HepG2 (cell line): ENCODE data around the gene COL18A1. TPM values are rescaled to one million over a fixed set of nuclear protein-coding genes. Genes with fewer than 3 reads are reported as not detected.
A peak's percentile ranks its signal among the peaks of the same experiment; 100 is the strongest.

Experiments used
- ERF ChIP-seq: IDR thresholded peaks from 2 replicates; pipeline ENCODE4 v1.6.1; 2018; ENCODE audit warnings: missing biosample characterization, missing genetic modification reagents
- ETV5 ChIP-seq: IDR thresholded peaks from 2 replicates; pipeline ENCODE4 v1.6.1; 2018; ENCODE audit warnings: missing biosample characterization, missing genetic modification reagents, inconsistent platforms, borderline replicate concordance
- HNF4G ChIP-seq, 2 experiments: sonication (generic) in 1 of 2; formaldehyde crosslinking in 1 of 2; IDR thresholded peaks; 2 replicates each; pipeline versions ENCODE4 v1.4.0 to v1.6.1; 2011 to 2020; ENCODE audit warnings: borderline replicate concordance in 2 of 2, low read depth in 2 of 2, mild to moderate bottlenecking in 2 of 2, low read length in 1 of 2, missing genetic modification reagents in 1 of 2, moderate library complexity in 1 of 2
- MIER3 ChIP-seq: IDR thresholded peaks from 2 replicates; pipeline ENCODE4 v1.6.1; 2016; ENCODE audit warnings: missing compliant biosample characterization, borderline replicate concordance
- MXD4 ChIP-seq: IDR thresholded peaks from 2 replicates; pipeline ENCODE4 v1.6.1; 2016; ENCODE audit warnings: mild to moderate bottlenecking, missing biosample characterization, missing genetic modification reagents
- NR2F6 ChIP-seq, 2 experiments: IDR thresholded peaks; 2 replicates each; pipeline ENCODE4 v1.6.1; 2016; ENCODE audit warnings: antibody characterized with exemption in 1 of 2, mild to moderate bottlenecking in 1 of 2
- PAXIP1 ChIP-seq: sonication (generic); formaldehyde crosslinking; conservative IDR thresholded peaks from 2 replicates; pipeline ENCODE4 v1.4.0; 2020; ENCODE audit warnings: mild to moderate bottlenecking, missing genetic modification reagents, moderate library complexity
- RXRA ChIP-seq: sonication (generic); formaldehyde crosslinking; IDR thresholded peaks from 2 replicates; pipeline ENCODE4 v1.5.1; 2020; ENCODE audit warnings: missing genetic modification reagents
- SALL1 ChIP-seq: sonication (generic); formaldehyde crosslinking; IDR thresholded peaks from 2 replicates; pipeline ENCODE4 v1.8.0; 2022; ENCODE audit warnings: mild to moderate bottlenecking, missing genetic modification reagents
- SAP130 ChIP-seq: IDR thresholded peaks from 2 replicates; pipeline ENCODE4 v1.6.1; 2016; ENCODE audit warnings: low read depth
- SP140L ChIP-seq: sonication (generic); formaldehyde crosslinking; IDR thresholded peaks from 2 replicates; pipeline ENCODE4 v1.4.0; 2020; ENCODE audit warnings: missing genetic modification reagents, borderline replicate concordance
- TEAD3 ChIP-seq: optimal IDR thresholded peaks from 2 replicates; pipeline ENCODE3; 2016; ENCODE audit warnings: borderline replicate concordance
- THAP11 ChIP-seq: IDR thresholded peaks from 2 replicates; pipeline ENCODE4 v1.6.1; 2016; ENCODE audit warnings: missing biosample characterization, missing genetic modification reagents
- UBTF ChIP-seq: sonication (generic); formaldehyde crosslinking; IDR thresholded peaks from 2 replicates; pipeline ENCODE4 v1.4.0; 2020; ENCODE audit warnings: mild to moderate bottlenecking, missing genetic modification reagents
- ZBTB34 ChIP-seq: sonication (generic); formaldehyde crosslinking; IDR thresholded peaks from 2 replicates; pipeline ENCODE4 v1.8.0; 2022; ENCODE audit warnings: mild to moderate bottlenecking, missing genetic modification reagents
- ZFP90 ChIP-seq: sonication (generic); formaldehyde crosslinking; IDR thresholded peaks from 2 replicates; pipeline ENCODE4 v1.8.0; 2022; ENCODE audit warnings: missing genetic modification reagents, mild to moderate bottlenecking, inconsistent platforms, borderline replicate concordance
- ZNF276 ChIP-seq: sonication (generic); formaldehyde crosslinking; IDR thresholded peaks from 2 replicates; pipeline ENCODE4 v1.4.0; 2020; ENCODE audit warnings: mild to moderate bottlenecking, low read depth, missing genetic modification reagents
- ZNF329 ChIP-seq: sonication (generic); formaldehyde crosslinking; IDR thresholded peaks from 2 replicates; pipeline ENCODE4 v1.9.0; 2021; ENCODE audit warnings: low read depth, mild to moderate bottlenecking, missing genetic modification reagents
- ZNF552 ChIP-seq: sonication (generic); formaldehyde crosslinking; IDR thresholded peaks from 2 replicates; pipeline ENCODE4 v1.9.0; 2022; ENCODE audit warnings: missing genetic modification reagents, mild to moderate bottlenecking, borderline replicate concordance
- polyA plus RNA-seq, 8 experiments: library from polyadenylated mRNA; depleted of rRNA in 3 of 8; stranded (reverse) in 7 of 8; unstranded in 1 of 8; fragments of >200 nt; fragmentation: Illumina TruSeq in 4 of 8; extraction: Trizol in 4 of 8; gene quantifications; 2 replicates each; pipeline versions ENCODE4 v1.2.1 to v1.2.3, GENCODE V29; 2011 to 2016; ENCODE audit warnings: low read depth in 4 of 8, missing spikeins in 1 of 8, mixed read lengths in 1 of 8; ENCODE audit not compliant: insufficient read depth in 1 of 8
- total RNA-seq, 5 experiments: library from RNA; depleted of rRNA; stranded (reverse); fragments of >200 nt; fragmentation: Illumina TruSeq; extraction: Trizol; gene quantifications; 2 replicates each; pipeline ENCODE4 v1.2.3, GENCODE V29; 2016; ENCODE audit warnings: low read depth in 1 of 5

The COL18A1 gene
- total and polyA plus RNA-seq, 2 of the 13 experiments (the other 11 are each of a cell fraction or from before 2014, with no cell fraction given) = 79.0 to 102 TPM

GRCh38 chr21:45548711-45549491 is 143.9 kb downstream of the COL18A1 start (continued):
- TF ChIP-seq RXRA (CRISPR knock-in tag) (no peak), THAP11 (0 out of 2 replicates have a peak, but pooled peaks have one; percentile 26), ZNF552 (CRISPR knock-in tag) (peak; percentile 89), ERF (CRISPR knock-in tag) (peak; percentile 31; the same call in 1 of the 2 replicates), SALL1 (CRISPR knock-in tag) (peak; percentile 45; the same call in 1 of the 2 replicates), TEAD3 (CRISPR knock-in tag) (peak; percentile 40), NR2F6 (IDR thresholded peaks at IDR 0.05) (no peak), NR2F6 (CRISPR knock-in tag; IDR thresholded peaks at IDR 0.05) (peak; percentile 20; the same call in 1 of the 2 replicates), ZNF329 (no peak), SP140L (CRISPR knock-in tag) (no peak), HNF4G (IDR thresholded peaks at IDR 0.05; ENCODE audit: borderline replicate concordance, low read depth, low read length) (peak; percentile 38; the same call in 1 of the 2 replicates), HNF4G (CRISPR knock-in tag; IDR thresholded peaks at IDR 0.05; ENCODE audit: borderline replicate concordance, low read depth) (peak; percentile 47; the same call in 1 of the 2 replicates), SAP130 (CRISPR knock-in tag) (peak; percentile 61), MIER3 (CRISPR knock-in tag) (no peak), PAXIP1 (CRISPR knock-in tag) (0 out of 2 replicates have a peak, but pooled peaks have one; percentile 37), ZFP90 (CRISPR knock-in tag) (no peak), UBTF (CRISPR knock-in tag) (no peak), ZBTB34 (CRISPR knock-in tag) (no peak), MXD4 (0 out of 2 replicates have a peak, but pooled peaks have one; percentile 14), ETV5 (CRISPR knock-in tag) (peak; percentile 38; the same call in 1 of the 2 replicates), ZNF276 (CRISPR knock-in tag) (no peak)
